Ammon's horn (tissue), 1 donor: ENCODE data around the gene ATRIP.
"Not testable (repeated sequence)": the region's sequence is repeated elsewhere in the genome, so short reads cannot be mapped to it uniquely, and the experiment has no call there.

Source experiments
- DNase-seq: peaks from one replicate; pipeline ENCODE4 v3.0.0-alpha.2; 2016; ENCODE audit warnings: low spot score

Gene ATRIP

DNA sequence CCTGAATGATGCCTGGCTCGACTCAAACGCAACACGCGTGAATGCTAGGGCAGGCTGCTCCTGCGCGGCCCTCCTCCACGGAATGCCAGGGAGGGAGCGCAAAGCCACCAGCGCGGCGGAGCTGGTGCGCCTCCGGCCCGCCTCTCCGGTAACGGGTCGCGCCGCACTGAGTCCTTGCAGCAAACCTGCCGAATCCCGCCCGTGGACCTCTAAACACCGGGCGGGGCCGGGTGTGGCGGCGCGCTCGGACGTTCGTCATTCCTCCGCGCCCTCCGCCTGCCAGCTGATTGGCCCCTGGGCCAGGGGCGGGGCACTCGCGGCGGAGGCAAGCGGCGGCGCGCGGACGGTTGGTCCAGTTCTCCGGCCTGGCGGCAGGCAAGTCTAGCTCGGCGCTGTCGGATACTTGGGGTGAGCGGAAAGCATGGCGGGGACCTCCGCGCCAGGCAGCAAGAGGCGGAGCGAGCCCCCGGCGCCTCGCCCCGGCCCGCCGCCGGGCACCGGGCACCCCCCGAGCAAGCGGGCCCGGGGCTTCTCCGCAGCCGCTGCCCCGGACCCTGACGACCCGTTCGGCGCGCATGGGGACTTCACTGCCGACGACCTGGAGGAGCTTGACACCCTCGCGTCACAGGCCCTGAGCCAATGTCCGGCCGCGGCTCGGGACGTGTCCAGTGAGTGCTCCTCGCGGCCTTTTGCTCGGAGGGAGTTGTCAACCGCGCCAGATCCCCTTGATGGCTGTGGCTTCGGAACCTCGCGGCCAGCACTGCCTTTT is at the start of gene ATRIP:
Gene ATRIP (plus strand): TSS at position 313 of the 769 bp plus-strand sequence. CDS start 109 bp downstream, at position 422.
- peak; percentile 92 for DNase-seq

- DNase-seq = no peak
Observed at GRCh38 chr3:48397767-48398681, 48.5 kb upstream of the ATRIP start.

GRCh38 chr3:48398701-48399386 is 47.7 kb upstream of the ATRIP start:
- no peak for DNase-seq

GRCh38 chr3:48399387-48400172 is 47.0 kb upstream of the ATRIP start:
- peak; percentile 2 for DNase-seq

- peak; percentile 87 for DNase-seq
Observed at GRCh38 chr3:48400824-48401433, 45.6 kb upstream of the ATRIP start.

- not testable (repeated sequence) for DNase-seq
Observed at GRCh38 chr3:48401434-48401901, 45.1 kb upstream of the ATRIP start.

DNA sequence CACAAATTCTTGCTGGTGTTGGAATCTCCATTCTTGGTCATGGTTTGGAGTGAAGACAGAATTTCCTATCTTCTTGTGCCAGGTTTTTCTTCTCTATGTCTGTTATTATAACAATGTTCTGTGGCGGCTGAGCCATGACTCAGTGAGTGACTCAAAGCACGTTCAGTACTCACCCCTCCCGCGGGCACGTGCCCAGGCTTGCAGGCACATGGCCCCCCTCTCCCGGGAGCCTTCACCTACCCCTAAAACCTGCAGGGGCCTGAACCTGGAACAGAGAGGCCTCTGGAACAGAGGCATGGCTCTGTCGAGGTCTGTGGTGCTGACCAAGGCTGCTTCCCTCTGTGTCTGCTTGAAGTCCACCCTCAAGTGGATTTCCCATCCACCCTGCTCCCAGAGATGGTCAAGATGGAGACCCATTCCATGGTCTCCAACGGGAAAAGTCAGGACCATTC is 44.2 kb upstream of the ATRIP start:
- peak; percentile 30 for DNase-seq

GRCh38 chr3:48402907-48403306 is 43.6 kb upstream of the ATRIP start:
- DNase-seq = no peak

GRCh38 chr3:48403533-48404439 is 42.8 kb upstream of the ATRIP start:
- no peak for DNase-seq

- DNase-seq = peak; percentile 6
Observed at GRCh38 chr3:48404440-48405342, 41.8 kb upstream of the ATRIP start.

- DNase-seq = peak; percentile 5
Observed at GRCh38 chr3:48405343-48405881, 41.1 kb upstream of the ATRIP start.

DNA sequence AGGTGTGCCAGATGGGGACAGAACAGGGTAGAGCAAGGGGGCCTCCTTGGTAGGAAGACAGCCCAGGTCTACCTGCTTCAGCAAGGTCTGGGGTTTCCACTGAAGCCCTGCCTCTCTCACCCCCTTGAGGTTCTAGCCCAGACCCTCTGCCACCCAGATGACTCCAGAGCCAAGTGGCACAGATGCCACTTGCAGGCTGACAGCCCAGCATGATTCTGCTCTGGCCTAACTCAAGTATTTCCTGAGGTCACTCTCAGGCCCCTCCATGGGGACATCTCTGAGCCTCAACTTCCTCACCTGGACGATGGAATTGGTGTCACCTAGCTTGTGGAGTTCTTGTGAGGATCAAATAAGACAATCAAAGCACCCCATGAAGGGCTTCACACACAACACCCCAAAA is 40.6 kb upstream of the ATRIP start:
- no peak for DNase-seq

DNA sequence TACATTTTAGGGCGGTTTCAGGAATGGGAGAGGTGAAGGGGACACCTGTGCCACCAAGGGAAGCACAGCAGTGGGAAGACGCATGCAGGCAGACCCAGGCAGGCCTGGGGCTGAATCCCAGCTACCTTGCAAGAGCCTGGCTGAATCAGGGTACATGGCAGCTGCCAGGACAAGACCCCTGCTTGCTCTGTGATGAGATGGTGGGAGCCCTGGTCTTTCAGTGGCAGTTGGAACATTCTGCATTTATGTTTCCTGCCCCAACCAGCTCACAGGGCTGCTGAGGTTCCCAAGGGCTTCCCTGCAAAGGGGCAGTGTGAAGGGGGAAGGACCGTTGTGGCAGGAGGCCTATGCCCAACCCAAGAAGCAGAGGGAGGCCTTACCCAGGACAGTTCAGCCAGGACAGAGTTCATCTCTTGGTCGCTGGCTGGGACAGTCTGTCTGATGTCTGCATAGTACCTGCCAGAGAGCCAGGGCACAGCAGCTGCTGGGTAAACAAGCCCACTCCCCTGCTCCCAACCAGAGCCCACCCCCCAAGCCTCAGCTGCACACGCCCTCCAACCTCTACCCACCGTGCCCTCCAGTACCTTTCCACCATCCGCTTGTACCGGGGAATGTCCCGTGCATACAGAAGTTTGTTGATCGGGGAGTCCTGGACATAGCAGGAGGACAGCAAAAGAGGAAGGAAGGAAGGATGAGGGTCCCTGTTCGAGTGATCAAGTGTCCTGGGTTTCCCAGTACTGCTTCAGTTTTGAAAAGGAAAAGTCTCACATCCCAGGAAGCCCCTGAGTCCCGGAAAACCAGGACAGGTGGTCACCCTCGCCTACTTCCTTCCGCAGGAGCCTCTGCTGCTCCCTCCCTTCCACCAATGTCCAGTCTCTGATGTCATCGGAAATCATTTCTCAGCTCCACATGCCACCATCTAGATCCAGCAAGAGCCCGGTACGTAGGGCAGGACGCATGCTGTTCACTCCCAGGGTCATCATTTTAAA is 39.8 kb upstream of the ATRIP start:
- DNase-seq = no peak

DNA sequence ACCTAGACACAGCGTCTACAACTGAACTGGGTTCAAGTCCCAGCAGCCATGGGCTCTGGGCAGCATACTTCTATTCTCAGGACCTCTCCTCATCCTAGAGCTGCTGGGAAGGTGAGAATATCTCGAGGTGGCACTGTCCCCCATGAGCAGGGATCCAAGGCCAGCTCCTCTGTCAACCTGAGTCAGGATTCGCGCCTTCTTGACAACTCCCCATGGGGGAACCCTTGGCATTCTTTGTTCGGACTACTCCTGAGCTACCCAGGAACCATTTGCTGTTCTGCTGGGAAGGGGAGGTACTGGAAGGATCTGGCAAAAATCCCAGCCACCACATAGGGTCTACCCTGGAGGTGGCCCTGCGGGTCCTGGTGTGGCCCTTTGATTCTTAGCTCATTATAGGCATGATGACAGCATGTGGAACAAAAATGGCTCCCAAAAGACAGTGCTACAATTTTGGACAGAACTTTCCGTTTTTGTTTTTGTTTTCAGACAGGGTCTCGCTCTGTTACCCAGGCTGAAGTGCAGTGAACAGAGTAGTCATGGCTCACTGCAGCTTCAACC is 38.9 kb upstream of the ATRIP start:
- DNase-seq = no peak

- no peak for DNase-seq
Observed at GRCh38 chr3:48408823-48409281, 37.7 kb upstream of the ATRIP start.

GRCh38 chr3:48409291-48410201 is 37.0 kb upstream of the ATRIP start:
- DNase-seq = no peak
